NT2/D1 (cell line): ENCODE measurements around the gene RUNX2.

Experiments
- SUZ12 ChIP-seq: IDR thresholded peaks from 2 replicates; pipeline ENCODE4 v1.6.1; 2011; ENCODE audit not compliant: insufficient read length, insufficient read depth; ENCODE audit errors: extremely low read depth
- ZNF274 ChIP-seq: IDR thresholded peaks from 2 replicates; pipeline ENCODE4 v1.6.1; 2011; ENCODE audit warnings: mild to moderate bottlenecking, low read depth, low read length

- TF ChIP-seq SUZ12 (no peak), ZNF274 (no peak)
Measured at GRCh38 chr6:45447716-45448115, 119.6 kb downstream of the RUNX2 start.
